Stromal cell of bone marrow (primary cell): ENCODE measurements around the gene SGPL1.
"Not testable (repeated sequence)": the region's sequence is repeated elsewhere in the genome, so short reads cannot be mapped to it uniquely, and the experiment has no call there.

Experiments
- DNase-seq: peaks from one replicate; pipeline ENCODE4 v3.0.0-alpha.2; 2012; ENCODE audit warnings: low read depth

The SGPL1 gene

GRCh38 chr10:70906953-70907636 is 91.3 kb downstream of the SGPL1 start:
- DNase-seq = no peak

DNA sequence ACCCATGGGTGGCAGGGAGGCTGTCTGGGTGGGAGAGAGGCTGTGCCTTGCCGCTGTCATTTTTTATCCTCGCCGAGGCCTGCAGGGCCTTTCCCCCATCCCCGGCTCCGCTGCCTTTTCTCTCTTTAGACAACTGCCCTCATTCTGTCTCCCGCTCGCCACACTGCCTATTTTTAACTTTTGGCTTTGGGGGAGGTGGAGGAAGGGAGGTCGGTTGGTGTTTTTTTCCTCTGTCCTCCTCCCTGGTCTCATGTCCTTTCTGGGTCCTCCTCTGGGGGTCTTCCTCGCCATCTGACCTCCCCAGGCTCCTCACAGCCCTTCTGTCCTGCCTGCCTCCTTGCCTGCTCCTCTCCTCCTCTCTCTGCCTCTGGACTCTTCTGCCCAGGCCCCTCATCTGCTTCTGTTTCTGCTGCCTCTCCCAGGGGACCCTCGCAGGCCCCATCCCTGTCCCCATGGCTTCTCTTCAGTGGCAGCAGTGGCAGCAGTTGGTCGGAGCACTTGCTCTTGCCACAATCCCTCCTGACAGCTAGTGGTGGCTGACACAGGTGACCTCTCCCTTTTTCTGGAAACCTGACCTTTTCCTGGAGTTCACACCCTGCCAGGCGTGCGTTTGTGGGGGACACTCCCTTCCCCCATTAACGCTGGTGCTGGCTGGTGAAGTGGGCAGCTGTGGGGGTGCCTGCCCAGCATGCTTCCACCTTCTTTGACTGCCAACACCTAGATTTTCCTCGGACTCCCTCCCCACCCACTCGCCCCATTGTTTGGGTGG is 92.1 kb downstream of the SGPL1 start:
- no peak for DNase-seq

DNA sequence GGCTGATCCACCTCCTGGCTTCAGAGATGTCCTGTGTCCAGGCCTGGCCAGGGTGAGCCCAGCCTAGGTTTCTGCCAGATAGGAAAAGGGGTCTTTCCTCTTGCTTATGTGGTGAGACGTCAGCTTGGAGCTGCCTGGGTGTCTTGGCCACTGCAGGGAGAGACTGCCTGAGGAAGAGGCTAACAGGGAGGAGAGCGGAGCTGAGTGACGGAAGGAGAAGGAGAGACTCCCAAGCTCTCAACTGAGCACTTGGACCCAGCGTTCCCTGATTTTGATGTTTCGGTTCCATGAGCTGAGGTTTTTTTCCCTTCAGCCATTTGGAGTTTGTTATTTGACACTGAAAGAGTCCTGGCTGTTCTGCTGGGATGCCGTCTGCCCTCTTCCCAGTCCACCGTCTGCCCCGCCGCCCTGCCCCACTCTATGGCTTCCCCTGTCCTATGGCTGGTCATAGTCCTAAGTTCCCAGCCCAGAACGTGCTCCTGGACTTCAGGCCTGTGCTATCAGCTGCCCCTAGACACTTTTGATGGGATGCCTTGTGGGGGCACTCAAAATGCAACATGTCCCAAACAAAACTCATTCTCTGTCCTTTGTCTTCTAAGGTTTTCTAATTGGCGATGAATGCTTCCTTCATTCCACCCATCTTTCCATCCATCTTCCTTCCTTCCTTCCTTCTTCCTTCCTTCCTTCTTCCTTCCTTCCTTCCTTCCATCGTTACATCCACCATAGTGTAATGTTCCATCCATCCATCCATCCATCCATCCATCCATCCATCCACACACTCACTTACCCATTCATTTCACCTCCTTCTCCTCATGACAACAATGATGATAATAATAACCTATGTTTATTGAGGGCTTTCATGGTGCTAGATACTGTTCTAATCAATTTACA is 92.9 kb downstream of the SGPL1 start:
- no peak for DNase-seq

GRCh38 chr10:70909326-70909935 is 93.7 kb downstream of the SGPL1 start:
- DNase-seq = no peak

DNA sequence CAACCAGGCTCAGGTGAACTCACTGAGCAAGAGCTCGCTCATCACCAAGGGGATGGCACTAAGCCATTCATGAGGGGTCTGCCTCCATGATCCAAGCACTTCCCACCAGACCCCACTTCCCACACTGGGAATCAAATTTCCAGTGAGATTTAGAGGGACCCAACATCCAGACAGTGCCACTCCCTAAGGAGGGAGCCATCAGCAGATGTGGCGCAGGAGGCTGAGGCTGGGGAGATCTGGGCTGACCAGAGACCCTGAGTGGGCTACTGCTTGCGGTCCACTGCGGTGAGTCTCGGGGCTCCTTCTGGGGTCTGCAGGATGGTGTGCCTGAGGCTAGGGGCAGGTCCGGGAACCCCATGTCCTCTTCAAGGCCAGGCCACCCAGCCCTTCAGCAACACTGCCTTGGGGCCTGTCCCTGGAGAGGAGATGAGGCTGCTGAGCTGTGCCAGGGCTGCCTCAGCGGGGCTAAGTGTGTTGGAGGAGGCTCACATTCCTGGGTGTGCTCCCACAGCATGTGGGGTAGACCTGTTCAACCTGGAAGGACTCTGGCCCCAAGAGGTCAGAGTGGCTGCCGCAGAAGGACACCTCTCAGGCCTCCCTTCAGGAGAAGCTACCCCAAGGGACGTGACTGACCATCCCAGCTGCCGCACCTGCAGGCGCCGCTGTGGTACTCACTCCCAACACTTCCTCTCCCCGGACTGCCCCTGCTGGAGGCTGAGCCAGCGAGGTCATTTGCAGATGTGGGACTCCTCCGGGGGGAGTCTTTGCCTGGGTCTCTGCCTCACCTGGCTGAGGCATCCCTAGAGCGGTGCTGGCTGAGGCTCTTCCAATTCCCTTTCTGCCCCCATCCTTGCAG is 95.0 kb downstream of the SGPL1 start:
- DNase-seq = no peak

- DNase-seq = no peak
Measured at GRCh38 chr10:70911386-70911785, 95.6 kb downstream of the SGPL1 start.

- DNase-seq = no peak
Measured at GRCh38 chr10:70912556-70912955, 96.8 kb downstream of the SGPL1 start.

DNA sequence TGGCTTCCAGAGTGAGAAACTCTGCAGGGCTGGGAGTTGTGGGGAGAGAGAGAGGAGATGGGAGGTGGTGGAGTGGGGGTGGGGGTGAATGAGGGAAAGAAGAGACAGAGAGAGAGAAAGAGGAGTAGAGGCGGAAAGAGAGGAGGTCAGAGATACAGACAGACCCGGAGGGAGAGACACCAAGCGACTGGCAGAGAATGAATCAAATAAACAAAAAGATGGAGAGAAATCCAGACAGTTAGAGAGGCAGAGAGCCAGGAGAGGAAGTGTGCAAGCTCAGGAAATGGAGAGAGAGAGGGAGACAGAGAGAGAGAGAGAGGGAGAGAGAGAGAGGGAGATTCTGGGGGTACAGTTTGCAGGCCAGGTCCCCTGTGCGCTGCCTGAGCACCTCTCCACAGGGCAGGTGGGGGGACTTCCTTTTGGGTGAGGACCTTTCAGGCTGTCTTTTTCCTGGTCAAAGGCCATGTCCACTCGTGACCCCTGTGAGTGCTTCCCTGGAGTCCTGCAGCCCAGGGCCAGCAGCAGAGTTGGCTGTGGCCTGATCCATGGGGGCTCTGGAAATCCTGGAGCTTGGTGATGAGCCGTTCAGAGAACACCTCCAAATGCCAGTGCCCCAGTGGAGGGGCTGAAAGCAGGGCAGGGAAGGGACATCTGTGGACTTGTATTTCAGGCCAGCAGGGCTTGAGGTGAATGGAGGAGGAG is 97.6 kb downstream of the SGPL1 start:
- no peak for DNase-seq

GRCh38 chr10:70913893-70914240 is 98.1 kb downstream of the SGPL1 start:
- no peak for DNase-seq

DNA sequence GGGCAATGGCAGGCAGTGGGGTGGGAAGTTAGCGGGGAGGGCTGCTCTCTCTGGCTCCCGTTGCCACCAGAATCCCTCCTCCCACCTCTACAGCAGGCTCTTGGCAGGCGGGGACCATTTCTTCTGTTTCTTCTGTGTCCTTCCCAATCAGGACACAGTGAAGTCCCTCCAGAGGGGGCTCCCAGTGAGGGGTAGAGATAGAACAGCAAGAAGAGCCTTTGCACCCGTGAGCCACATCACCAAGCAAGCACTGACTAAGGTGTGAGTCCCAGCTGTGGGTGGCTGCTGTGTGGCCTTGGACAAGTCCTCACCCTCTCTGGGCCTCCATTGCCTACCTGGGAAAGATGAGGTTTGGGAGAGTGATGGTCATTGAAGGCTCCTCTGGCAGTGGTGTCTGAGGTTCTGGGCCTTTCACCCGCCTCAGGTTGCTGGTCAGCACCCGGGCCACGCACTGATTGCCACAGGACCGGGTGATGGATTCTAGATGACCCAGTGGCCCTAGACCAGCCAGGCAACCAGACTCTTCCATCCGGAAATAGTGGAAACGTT is 98.6 kb downstream of the SGPL1 start:
- no peak for DNase-seq

DNA sequence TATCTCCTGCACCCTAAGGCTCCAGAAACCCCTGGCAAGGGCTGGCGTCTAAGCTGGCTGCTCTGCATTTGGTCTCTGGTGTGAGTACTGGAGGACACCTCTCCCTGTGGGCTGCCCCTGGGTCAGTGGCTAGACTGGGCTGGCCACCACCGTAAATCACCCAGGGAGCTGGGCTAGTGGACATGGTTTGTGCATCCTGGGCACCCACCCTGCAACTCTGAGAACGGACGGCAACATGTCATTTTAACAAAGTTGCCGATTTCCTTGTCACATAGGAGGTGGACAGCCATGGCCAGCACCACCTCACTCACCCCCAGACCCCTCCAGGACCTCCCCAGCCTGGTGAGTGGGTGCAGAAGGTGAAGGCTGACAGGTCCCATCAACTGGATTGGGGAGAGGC is 99.5 kb downstream of the SGPL1 start:
- no peak for DNase-seq

DNA sequence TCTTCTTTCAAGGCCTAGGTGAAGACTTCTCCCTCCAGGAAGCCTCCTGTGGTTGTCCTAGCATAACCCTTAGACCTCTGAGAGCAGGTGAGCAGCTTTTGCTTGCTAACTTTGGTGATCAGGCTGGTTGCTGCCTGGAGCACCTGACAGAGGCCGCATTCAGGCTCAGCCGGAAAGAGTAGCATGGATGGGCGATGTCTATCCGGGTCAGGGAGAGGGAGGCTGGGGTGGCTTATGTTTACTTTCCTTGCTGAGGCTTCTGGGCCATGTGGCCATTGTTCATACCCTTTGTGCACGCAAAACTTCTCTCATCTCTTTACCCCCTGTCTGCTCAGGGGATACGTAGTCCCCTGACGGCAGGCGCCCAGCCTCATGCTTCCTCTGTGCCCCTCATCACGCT is 100.1 kb downstream of the SGPL1 start:
- DNase-seq = no peak

DNA sequence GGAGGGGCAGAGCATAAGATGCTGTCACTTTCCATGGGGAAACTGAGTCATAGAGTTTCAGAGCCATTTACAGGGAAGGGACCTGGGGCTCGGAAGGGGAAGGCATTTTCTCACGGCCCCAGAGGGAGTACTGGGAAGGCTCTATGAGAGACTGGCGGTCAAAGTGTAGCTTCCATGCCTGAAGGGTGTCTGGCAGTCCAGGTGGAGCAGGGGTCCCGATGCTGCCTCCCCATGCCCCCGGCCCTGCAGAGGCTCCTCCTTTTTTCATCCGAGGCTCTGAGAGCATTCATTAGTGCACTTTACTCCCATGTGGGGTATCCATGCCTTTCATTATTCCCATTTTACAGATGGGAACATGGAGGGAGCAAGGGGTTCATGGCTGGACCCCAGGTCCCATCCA is 100.5 kb downstream of the SGPL1 start:
- DNase-seq = no peak

- no peak for DNase-seq
Measured at GRCh38 chr10:70917226-70917625, 101.5 kb downstream of the SGPL1 start.

DNA sequence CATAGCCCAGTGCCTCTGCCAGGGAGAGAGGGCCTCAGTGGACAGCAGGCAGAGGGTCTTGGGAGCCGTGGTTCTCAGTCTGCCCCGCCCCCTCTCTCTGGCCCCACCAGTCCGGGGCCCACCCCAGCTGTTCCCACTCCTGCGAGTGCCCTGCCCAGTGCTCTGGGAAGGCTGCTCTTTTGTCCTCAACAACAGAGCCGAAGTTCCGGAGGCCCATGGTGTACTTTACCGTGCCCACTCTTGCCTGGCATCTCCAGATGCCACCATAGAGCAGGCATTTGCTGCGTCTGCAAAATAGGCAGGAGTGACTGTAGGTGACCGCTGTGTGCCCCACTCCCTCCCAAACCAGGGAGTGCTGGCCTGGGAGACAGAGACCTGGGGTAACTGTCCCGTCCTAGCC is 101.9 kb downstream of the SGPL1 start:
- no peak for DNase-seq

DNA sequence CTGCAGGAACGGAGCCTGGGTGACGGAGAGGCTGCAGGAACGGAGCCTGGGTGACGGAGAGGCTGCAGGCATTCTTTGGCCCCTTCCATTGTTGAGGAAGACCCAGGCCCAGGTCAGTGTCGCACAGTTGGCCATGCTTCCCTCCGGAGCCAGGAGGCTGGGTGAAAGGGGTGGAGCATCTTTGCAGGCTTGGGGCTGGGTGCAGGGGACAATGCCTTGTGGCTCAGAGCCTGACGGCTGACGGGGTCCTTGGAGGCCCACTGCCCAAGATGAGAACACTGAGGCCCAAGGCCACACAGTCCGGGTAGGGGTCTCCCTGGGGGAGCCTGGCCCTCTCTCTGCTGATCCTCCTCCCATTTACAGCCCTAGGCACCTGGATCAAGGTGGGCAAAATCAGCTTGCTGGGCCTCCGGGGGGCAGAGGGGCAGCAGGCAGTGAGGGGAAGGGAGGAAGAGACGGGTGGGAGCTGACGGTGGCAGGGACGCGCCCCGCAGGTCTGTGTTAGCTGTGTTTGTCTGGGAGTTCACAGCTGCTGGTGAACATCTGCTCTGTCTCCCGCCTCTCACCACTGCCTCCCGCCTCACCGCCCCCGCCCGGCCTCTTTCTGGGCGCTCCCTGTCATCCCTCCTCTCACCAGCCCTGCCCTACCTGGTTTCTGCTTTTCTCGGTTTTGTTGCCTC is 103.2 kb downstream of the SGPL1 start:
- DNase-seq = no peak

- not testable (repeated sequence) for DNase-seq
Measured at GRCh38 chr10:70919906-70920305, 104.2 kb downstream of the SGPL1 start.

DNA sequence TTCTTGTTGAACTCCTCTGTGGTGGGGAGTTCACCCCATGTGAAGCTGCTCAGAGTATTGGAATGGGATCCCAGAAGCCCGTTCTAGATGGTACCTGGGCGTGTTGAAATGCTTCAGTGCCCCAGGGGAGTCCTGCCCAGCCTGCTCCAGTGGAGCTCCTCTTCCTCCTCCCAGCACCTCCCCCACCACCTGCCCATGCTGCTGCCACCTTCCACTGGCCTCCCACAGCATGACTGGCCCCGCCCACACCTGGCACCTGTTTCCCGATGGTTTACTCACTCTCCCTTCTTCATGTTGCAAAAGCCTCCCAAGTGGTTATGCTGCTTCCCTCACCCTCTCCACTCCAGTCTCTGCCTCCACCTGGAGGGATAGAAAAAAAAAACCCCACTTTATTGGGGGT is 104.8 kb downstream of the SGPL1 start:
- DNase-seq = no peak

DNA sequence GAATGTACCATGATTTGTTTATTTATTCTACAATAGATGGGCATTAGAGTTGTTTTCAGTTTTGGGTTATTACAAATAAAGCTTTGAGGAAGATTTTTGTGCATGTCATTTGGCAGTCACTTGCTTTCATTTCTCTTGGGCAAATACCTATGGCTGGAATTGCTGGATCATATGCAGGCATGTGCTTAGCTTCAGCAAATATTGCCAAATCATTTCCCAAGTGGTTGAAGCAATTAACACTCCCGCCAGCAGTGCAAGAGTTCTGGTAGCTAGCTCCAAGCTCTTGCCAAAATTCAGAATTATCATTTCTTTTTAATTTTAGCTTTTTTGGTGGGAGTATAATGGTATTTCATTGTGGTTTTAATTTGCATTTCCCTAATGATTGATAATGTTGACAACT is 105.5 kb downstream of the SGPL1 start:
- DNase-seq = no peak

DNA sequence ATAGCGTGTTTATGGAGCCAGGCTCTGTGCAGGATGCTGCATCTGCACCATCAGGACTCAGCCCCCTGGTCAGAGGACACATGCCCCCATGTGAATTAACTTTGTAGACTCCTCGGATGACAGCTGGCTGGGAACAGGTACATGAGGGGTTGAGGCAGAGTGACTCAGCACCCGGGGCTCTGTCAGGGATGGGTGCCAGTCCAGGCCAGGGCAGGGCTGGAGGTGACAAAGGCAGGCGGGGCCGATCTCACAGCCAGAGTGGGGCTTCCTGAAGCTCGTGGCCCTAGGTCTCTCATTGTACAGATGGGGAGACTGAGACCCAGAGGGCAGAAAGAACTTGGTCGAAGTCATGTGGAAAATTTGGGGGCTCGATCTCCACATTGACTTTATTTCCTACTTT is 107.9 kb downstream of the SGPL1 start:
- no peak for DNase-seq
